Neural cell (in vitro differentiated cells): ENCODE results near the gene DGKI. TPM values are rescaled to one million over a fixed set of nuclear protein-coding genes. Genes with fewer than 3 reads are reported as not detected.

Experiments
- H2AFZ ChIP-seq: fragments of 200-600, 300-800 bp; sonication (generic), shearing (Covaris generic); 2 replicates; pipeline ENCODE4 v1.6.0; 2014; ENCODE audit warnings: low read depth, mild to moderate bottlenecking, antibody characterized with exemption, low read length, moderate library complexity
- H3F3A ChIP-seq: fragments of 200-600 bp; shearing (Covaris generic); 2 replicates; pipeline ENCODE4 v1.6.1; 2016; ENCODE audit warnings: mild to moderate bottlenecking, moderate library complexity, mixed read lengths, antibody characterized with exemption, low read length; ENCODE audit not compliant: insufficient read depth, poor library complexity, severe bottlenecking
- H3K27ac ChIP-seq: fragments of 200-600, 300-800 bp; sonication (generic), shearing (Covaris generic); 2 replicates; pipeline ENCODE4 v1.5.1; 2014; ENCODE audit warnings: mild to moderate bottlenecking, low read length, moderate library complexity
- H3K27me3 ChIP-seq: fragments of 300-800, 200-600 bp; sonication (generic), shearing (Covaris generic); 2 replicates; pipeline ENCODE4 v1.6.0; 2014; ENCODE audit warnings: mild to moderate bottlenecking, low read depth, low read length, moderate library complexity; ENCODE audit not compliant: insufficient read depth
- H3K36me3 ChIP-seq: fragments of 300-800, 200-600 bp; sonication (generic), shearing (Covaris generic); 2 replicates; pipeline ENCODE4 v1.5.1; 2014; ENCODE audit warnings: mild to moderate bottlenecking, antibody characterized with exemption, low read length, moderate library complexity; ENCODE audit not compliant: insufficient read depth
- H3K4me2 ChIP-seq: fragments of 300-800, 200-600 bp; sonication (generic), shearing (Covaris generic); 2 replicates; pipeline ENCODE4 v1.6.0; 2014; ENCODE audit warnings: mild to moderate bottlenecking, low read length
- H3K4me3 ChIP-seq: fragments of 300-800, 200-600 bp; sonication (generic), shearing (Covaris generic); 2 replicates; pipeline ENCODE4 v1.5.1; 2014; ENCODE audit warnings: mild to moderate bottlenecking, low read length, moderate library complexity
- H3K79me2 ChIP-seq: fragments of 200-600 bp; shearing (Covaris generic); replicated peaks from 2 replicates; pipeline ENCODE4 v1.6.0; 2014; ENCODE audit warnings: mild to moderate bottlenecking, low read length, moderate library complexity; ENCODE audit not compliant: insufficient read depth
- H3K9ac ChIP-seq: fragments of 300-800, 200-600 bp; sonication (generic), shearing (Covaris generic); 2 replicates; pipeline ENCODE4 v1.6.1; 2016; ENCODE audit warnings: mild to moderate bottlenecking, low read length, mixed read lengths
- H3K9me2 ChIP-seq: fragments of 200-600 bp; shearing (Covaris generic); 2 replicates; pipeline ENCODE4 v1.6.1; 2016; ENCODE audit warnings: mild to moderate bottlenecking, low read length, mixed read lengths; ENCODE audit not compliant: insufficient read depth
- H3K9me3 ChIP-seq: fragments of 200-600, 300-800 bp; sonication (generic), shearing (Covaris generic); 2 replicates; pipeline ENCODE4 v1.6.1; 2016; ENCODE audit warnings: mild to moderate bottlenecking, mixed run types, low read length, moderate library complexity, mixed read lengths
- H4K20me1 ChIP-seq: fragments of 200-600 bp; shearing (Covaris generic); 2 replicates; pipeline ENCODE4 v1.6.1; 2016; ENCODE audit warnings: mild to moderate bottlenecking, mixed run types; ENCODE audit not compliant: insufficient read depth
- EP300 ChIP-seq: fragments of 450-650 bp; conservative IDR thresholded peaks from 2 replicates; pipeline ENCODE4 v1.6.1; 2014; ENCODE audit warnings: antibody characterized with exemption, mild to moderate bottlenecking, moderate library complexity; ENCODE audit not compliant: poor library complexity, severe bottlenecking
- EZH2 ChIP-seq: fragments of 200-600, 300-800 bp; shearing (Covaris generic), sonication (generic); IDR thresholded peaks from 2 replicates; pipeline ENCODE4 v1.6.1; 2014; ENCODE audit warnings: antibody characterized with exemption, low read length, borderline replicate concordance, mild to moderate bottlenecking; ENCODE audit not compliant: insufficient read depth, poor library complexity, severe bottlenecking
- MXI1 ChIP-seq: fragments of 450-650 bp; conservative IDR thresholded peaks from 2 replicates; pipeline ENCODE4 v1.6.1; 2014; ENCODE audit warnings: antibody characterized with exemption, mild to moderate bottlenecking; ENCODE audit not compliant: poor library complexity, severe bottlenecking
- POLR2AphosphoS5 ChIP-seq: IDR thresholded peaks from 2 replicates; pipeline ENCODE4 v1.6.1; 2012
- RAD21 ChIP-seq: fragments of 450-650 bp; conservative IDR thresholded peaks from 2 replicates; pipeline ENCODE4 v1.6.1; 2014; ENCODE audit warnings: antibody characterized with exemption, mild to moderate bottlenecking, moderate library complexity
- SMC3 ChIP-seq: fragments of 450-650 bp; conservative IDR thresholded peaks from 2 replicates; pipeline ENCODE4 v1.6.1; 2014; ENCODE audit warnings: antibody characterized with exemption, mild to moderate bottlenecking, moderate library complexity; ENCODE audit not compliant: poor library complexity
- TAF1 ChIP-seq: IDR thresholded peaks from 2 replicates; pipeline ENCODE4 v1.6.1; 2012; ENCODE audit warnings: low read depth
- polyA plus RNA-seq: library from polyadenylated mRNA; depleted of rRNA; stranded (reverse); fragments of >200 nt; gene quantifications from 2 replicates; pipeline ENCODE4 v1.2.3, GENCODE V29; 2014
- TF ChIP-seq, protein P1 (sequence below): fragments of 450-650 bp; IDR thresholded peaks from 2 replicates; pipeline ENCODE4 v1.5.1; 2014; ENCODE audit warnings: antibody characterized with exemption, mild to moderate bottlenecking, moderate library complexity; ENCODE audit not compliant: poor library complexity, severe bottlenecking
- TF ChIP-seq, protein P2 (sequence below): IDR thresholded peaks from 2 replicates; pipeline ENCODE4 v1.6.1; 2012; ENCODE audit warnings: borderline replicate concordance

Gene DGKI
- polyA plus RNA-seq, 1 donor from 2014 or later = 15.8 TPM

DNA sequence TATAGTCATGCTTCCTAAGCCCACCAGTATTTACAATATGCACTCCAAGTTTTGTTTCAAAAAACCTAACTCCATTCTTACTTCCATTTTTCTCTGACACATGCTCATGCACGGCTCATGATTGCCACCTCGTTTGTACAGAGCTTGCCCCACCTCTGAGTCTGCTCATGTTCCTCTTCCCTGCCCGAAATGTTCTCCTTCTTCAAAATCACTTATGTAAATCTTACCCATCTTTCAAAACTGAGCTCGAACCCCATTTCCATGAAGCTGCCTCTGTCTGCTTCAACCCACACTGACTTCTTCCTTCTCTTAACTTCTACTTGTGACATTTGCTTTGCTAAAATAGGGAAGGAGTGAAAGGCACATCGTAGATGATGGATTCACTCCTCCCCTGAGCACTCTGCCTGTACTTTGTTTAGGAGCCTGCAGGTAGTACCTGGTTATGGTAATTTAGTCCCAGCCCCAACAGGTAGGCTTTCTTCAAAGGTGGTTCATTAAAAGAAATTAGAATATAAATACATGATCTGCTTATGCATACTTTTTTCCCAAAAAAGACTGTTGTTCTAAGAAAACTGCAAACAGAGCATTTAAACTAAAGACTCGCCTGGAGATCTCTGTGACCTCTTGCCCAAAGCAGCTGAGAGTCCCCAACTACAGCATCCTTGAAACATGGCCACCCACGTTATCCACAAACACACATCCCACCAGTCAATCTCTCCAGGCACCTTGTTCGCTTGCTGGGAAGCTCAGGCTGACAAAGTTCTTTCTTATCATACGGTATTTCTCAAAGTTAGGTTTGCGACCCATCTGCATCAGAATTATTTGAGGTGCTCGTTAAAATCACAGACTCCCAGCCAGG lies 172.0 kb downstream of the DGKI start:
- H3K9ac ChIP-seq = no peak overlapping the region
- no peak overlapping the region for H2AFZ ChIP-seq
- no peaks in the 10 kb centered on the region for H3K79me2 ChIP-seq
- no peak overlapping the region for H3K27ac ChIP-seq
- no peak overlapping the region for H3K4me2 ChIP-seq
- no peaks in the 10 kb centered on the region for H3F3A ChIP-seq
- H3K4me3 ChIP-seq = no peak overlapping the region
- no peaks in the 10 kb centered on the region for H4K20me1 ChIP-seq
- H3K9me2 ChIP-seq = no peaks in the 10 kb centered on the region
- TF ChIP-seq EP300 = no peak
- no peak for TF ChIP-seq SMC3
- TF ChIP-seq, protein P1, sequence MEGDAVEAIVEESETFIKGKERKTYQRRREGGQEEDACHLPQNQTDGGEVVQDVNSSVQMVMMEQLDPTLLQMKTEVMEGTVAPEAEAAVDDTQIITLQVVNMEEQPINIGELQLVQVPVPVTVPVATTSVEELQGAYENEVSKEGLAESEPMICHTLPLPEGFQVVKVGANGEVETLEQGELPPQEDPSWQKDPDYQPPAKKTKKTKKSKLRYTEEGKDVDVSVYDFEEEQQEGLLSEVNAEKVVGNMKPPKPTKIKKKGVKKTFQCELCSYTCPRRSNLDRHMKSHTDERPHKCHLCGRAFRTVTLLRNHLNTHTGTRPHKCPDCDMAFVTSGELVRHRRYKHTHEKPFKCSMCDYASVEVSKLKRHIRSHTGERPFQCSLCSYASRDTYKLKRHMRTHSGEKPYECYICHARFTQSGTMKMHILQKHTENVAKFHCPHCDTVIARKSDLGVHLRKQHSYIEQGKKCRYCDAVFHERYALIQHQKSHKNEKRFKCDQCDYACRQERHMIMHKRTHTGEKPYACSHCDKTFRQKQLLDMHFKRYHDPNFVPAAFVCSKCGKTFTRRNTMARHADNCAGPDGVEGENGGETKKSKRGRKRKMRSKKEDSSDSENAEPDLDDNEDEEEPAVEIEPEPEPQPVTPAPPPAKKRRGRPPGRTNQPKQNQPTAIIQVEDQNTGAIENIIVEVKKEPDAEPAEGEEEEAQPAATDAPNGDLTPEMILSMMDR = no peak
- TF ChIP-seq TAF1 = no peak
- H3K9me3 ChIP-seq = no peaks in the 10 kb centered on the region
- no peaks in the 10 kb centered on the region for H3K27me3 ChIP-seq
- no peaks in the 10 kb centered on the region for H3K36me3 ChIP-seq

DNA sequence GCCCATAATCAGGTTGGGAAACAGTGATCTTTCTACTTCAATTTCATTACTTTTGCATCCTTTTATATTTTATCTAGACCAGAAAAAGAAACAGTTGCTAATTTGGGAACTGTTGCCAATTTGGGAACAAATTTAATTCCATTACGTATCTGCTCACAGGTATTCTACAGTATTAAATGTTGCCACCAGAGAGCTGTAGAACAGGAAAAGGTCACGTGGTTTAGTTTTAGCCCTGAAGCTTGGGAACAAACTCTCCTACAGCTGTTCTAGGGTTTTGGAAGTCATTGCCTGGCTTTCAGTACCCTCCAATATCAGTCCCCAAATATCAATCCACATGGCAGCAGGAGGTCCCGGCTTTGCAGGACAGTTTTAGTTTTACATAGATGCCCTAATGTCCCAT lies 172.7 kb downstream of the DGKI start:
- Histone ChIP-seq H3K4me2 (no peak overlapping the region), H3K36me3 (no peaks in the 10 kb centered on the region), H3K27me3 (no peaks in the 10 kb centered on the region), H3K9me3 (no peaks in the 10 kb centered on the region), H3F3A (no peaks in the 10 kb centered on the region), H3K9ac (no peak overlapping the region), H4K20me1 (no peaks in the 10 kb centered on the region), H3K27ac (no peak overlapping the region), H3K79me2 (no peaks in the 10 kb centered on the region), H3K4me3 (no peak overlapping the region), H2AFZ (no peak overlapping the region), H3K9me2 (no peaks in the 10 kb centered on the region)
- no peak for TF ChIP-seq EZH2

DNA sequence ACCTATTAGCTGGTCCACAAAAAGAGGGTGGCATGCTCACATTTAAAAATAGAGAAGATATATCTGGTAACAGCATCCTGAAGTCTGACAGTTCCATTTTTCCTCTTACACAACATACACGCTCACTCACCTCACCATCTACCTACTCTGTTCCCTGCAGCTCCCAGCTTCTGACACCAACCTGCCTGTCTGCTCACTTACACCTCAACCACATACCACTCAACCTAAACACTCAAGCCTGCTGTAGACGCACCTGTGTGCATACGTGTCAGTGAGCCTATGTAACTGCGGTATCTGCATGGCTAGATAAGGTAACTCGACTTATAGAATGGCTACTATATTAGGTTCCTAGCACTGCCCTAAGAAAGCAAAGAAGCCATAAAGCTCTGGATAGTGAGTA lies 174.9 kb downstream of the DGKI start:
- Histone ChIP-seq H3K4me3 (no peak overlapping the region), H4K20me1 (no peaks in the 10 kb centered on the region), H2AFZ (no peak overlapping the region), H3F3A (no peaks in the 10 kb centered on the region), H3K9me2 (no peaks in the 10 kb centered on the region), H3K4me2 (no peak overlapping the region), H3K79me2 (no peaks in the 10 kb centered on the region), H3K27me3 (no peaks in the 10 kb centered on the region), H3K9me3 (no peaks in the 10 kb centered on the region), H3K9ac (no peak overlapping the region), H3K27ac (no peak overlapping the region), H3K36me3 (no peaks in the 10 kb centered on the region)
- no peak for TF ChIP-seq SMC3
- no peak for TF ChIP-seq EZH2
- TF ChIP-seq EP300 = no peak
- TF ChIP-seq POLR2AphosphoS5 = no peak
- no peak for TF ChIP-seq RAD21
- TF ChIP-seq, protein P1 = no peak
- TF ChIP-seq TAF1 = no peak
- no peak for TF ChIP-seq MXI1
- TF ChIP-seq, protein P2, sequence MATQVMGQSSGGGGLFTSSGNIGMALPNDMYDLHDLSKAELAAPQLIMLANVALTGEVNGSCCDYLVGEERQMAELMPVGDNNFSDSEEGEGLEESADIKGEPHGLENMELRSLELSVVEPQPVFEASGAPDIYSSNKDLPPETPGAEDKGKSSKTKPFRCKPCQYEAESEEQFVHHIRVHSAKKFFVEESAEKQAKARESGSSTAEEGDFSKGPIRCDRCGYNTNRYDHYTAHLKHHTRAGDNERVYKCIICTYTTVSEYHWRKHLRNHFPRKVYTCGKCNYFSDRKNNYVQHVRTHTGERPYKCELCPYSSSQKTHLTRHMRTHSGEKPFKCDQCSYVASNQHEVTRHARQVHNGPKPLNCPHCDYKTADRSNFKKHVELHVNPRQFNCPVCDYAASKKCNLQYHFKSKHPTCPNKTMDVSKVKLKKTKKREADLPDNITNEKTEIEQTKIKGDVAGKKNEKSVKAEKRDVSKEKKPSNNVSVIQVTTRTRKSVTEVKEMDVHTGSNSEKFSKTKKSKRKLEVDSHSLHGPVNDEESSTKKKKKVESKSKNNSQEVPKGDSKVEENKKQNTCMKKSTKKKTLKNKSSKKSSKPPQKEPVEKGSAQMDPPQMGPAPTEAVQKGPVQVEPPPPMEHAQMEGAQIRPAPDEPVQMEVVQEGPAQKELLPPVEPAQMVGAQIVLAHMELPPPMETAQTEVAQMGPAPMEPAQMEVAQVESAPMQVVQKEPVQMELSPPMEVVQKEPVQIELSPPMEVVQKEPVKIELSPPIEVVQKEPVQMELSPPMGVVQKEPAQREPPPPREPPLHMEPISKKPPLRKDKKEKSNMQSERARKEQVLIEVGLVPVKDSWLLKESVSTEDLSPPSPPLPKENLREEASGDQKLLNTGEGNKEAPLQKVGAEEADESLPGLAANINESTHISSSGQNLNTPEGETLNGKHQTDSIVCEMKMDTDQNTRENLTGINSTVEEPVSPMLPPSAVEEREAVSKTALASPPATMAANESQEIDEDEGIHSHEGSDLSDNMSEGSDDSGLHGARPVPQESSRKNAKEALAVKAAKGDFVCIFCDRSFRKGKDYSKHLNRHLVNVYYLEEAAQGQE = no peak
